Progenitor cell of endocrine pancreas (in vitro differentiated cells): Measurements from ENCODE around the gene COX6B1. TPM values are rescaled to one million over a fixed set of nuclear protein-coding genes. Genes with fewer than 3 reads are reported as not detected.

Source experiments
- DNase-seq: peaks from one replicate; pipeline ENCODE4 v3.0.0; 2021; ENCODE audit warnings: low spot score; ENCODE audit not compliant: unreplicated experiment
- H3K27ac Mint-ChIP-seq: 2 replicates; pipeline ENCODE4 v1.8.0; 2021; ENCODE audit warnings: mild to moderate bottlenecking, moderate library complexity, mixed read lengths
- H3K27me3 Mint-ChIP-seq: 2 replicates; pipeline ENCODE4 v1.8.0; 2021; ENCODE audit warnings: mixed read lengths
- H3K36me3 Mint-ChIP-seq: 2 replicates; pipeline ENCODE4 v1.8.0; 2022; ENCODE audit warnings: mixed read lengths; ENCODE audit not compliant: insufficient read depth
- H3K4me1 Mint-ChIP-seq: 2 replicates; pipeline ENCODE4 v1.8.0; 2021; ENCODE audit warnings: low read depth, mixed read lengths
- H3K4me3 Mint-ChIP-seq: 2 replicates; pipeline ENCODE4 v1.8.0; 2021; ENCODE audit warnings: low read depth, mild to moderate bottlenecking, moderate library complexity, mixed read lengths
- H3K9me3 Mint-ChIP-seq: 2 replicates; pipeline ENCODE4 v1.8.0; 2021; ENCODE audit warnings: low read depth, mixed read lengths
- total RNA-seq: library from RNA; stranded (reverse); gene quantifications from 2 replicates; pipeline ENCODE4 v1.2.1, GENCODE V29; 2021
- TF ChIP-seq, protein P1 (sequence below): fragments of 200-600 bp; sonication (generic); IDR thresholded peaks from one replicate; pipeline ENCODE4 v1.5.0; 2021; ENCODE audit warnings: antibody characterized with exemption, mild to moderate bottlenecking; ENCODE audit not compliant: unreplicated experiment

The COX6B1 gene
- total RNA-seq, 1 donor from 2014 or later: 307 TPM

DNA sequence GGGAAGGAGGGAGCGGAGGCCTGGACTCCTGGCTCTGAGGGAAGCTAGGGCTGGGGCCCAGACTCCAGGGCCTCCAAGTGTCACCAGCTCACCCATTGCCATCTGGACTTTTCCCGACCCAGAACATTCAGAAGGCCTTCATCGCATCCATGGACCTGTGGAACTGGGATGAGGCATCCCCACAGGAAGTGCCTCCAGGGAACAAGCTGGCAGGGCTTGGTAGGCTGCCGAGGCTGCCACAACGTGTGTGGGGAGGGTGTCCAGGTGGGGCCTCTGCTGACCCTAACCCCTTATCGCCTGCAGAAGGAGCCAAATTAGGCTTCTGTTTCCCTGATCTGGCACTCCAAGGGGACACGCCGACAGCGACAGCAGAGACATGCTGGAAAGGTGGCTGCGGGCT lies 5.8 kb upstream of the COX6B1 start:
- Mint-ChIP-seq H3K4me3 (peak overlapping the region; percentile 53), H3K27me3 (peaks cover 8% of the 10 kb centered on the region), H3K9me3 (no peaks in the 10 kb centered on the region), H3K27ac (no peak overlapping the region), H3K4me1 (peaks cover 7% of the 10 kb centered on the region), H3K36me3 (peaks cover 2% of the 10 kb centered on the region)
- TF ChIP-seq, protein P1, sequence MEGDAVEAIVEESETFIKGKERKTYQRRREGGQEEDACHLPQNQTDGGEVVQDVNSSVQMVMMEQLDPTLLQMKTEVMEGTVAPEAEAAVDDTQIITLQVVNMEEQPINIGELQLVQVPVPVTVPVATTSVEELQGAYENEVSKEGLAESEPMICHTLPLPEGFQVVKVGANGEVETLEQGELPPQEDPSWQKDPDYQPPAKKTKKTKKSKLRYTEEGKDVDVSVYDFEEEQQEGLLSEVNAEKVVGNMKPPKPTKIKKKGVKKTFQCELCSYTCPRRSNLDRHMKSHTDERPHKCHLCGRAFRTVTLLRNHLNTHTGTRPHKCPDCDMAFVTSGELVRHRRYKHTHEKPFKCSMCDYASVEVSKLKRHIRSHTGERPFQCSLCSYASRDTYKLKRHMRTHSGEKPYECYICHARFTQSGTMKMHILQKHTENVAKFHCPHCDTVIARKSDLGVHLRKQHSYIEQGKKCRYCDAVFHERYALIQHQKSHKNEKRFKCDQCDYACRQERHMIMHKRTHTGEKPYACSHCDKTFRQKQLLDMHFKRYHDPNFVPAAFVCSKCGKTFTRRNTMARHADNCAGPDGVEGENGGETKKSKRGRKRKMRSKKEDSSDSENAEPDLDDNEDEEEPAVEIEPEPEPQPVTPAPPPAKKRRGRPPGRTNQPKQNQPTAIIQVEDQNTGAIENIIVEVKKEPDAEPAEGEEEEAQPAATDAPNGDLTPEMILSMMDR: no peak
- DNase-seq: no peak

DNA sequence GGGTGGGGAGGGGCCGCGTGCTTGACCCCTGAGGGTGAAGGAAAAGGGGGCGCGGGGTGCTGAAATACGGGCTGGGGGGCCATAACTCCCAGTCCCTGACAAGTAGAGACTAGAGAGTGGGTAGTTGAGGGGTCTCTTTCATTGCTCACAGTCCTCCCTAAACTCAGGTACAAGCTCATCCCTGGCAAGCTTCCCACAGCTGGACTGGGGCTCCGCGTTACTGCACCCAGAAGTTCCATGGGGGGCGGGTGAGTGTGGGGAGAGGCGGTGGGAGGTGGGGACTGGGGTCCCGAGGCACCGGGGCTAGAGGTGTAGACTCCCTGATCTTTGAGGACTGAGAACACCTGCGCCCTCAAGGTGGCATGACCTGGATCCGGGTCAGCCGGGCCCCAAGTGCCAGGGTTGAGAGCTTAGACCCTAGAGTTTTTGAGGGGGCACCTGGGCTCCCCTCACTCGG lies 5.3 kb upstream of the COX6B1 start:
- Mint-ChIP-seq H3K36me3 (peaks cover 2% of the 10 kb centered on the region), H3K4me3 (peak overlapping the region; percentile 79), H3K27me3 (peaks cover 8% of the 10 kb centered on the region), H3K9me3 (no peaks in the 10 kb centered on the region), H3K27ac (no peak overlapping the region), H3K4me1 (peaks cover 7% of the 10 kb centered on the region)
- DNase-seq: no peak
- TF ChIP-seq, protein P1: no peak

DNA sequence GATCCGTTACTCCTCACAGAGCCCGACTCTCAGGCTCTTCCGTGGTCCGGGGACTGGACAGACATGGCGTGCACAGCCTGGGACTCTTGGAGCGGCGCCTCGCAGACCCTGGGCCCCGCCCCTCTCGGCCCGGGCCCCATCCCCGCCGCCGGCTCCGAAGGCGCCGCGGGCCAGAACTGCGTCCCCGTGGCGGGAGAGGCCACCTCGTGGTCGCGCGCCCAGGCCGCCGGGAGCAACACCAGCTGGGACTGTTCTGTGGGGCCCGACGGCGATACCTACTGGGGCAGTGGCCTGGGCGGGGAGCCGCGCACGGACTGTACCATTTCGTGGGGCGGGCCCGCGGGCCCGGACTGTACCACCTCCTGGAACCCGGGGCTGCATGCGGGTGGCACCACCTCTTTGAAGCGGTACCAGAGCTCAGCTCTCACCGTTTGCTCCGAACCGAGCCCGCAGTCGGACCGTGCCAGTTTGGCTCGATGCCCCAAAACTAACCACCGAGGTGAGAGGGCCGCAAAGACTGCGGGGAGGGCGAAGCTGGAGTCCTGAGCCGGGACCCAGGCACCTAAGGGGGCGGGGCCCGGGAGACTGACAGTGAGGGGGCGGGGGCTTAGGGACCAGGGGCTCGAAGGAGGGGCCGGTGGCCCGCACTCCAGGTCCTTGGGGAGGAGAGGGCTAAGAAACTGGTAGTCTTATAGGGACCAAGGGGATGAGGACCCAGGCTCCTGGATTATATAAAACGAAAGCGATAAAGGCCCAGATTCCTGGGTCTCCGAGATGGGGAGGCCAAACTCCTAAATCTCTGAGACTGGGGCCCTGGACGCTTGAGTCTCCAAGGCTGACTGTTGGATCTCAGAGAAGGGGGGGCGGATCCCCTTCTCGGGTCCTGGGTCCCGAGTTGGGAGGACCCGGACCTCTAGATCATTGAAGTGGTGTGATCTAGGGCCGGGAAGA lies 4.6 kb upstream of the COX6B1 start:
- no peaks in the 10 kb centered on the region for H3K9me3 Mint-ChIP-seq
- peaks cover 8% of the 10 kb centered on the region for H3K27me3 Mint-ChIP-seq
- peak overlapping the region; percentile 79 for H3K4me3 Mint-ChIP-seq
- TF ChIP-seq, protein P1: peak; percentile 24
- peak overlapping the region; percentile 89 for H3K27ac Mint-ChIP-seq
- peaks cover 9% of the 10 kb centered on the region for H3K4me1 Mint-ChIP-seq
- no peaks in the 10 kb centered on the region for H3K36me3 Mint-ChIP-seq
- peak; percentile 69 for DNase-seq

DNA sequence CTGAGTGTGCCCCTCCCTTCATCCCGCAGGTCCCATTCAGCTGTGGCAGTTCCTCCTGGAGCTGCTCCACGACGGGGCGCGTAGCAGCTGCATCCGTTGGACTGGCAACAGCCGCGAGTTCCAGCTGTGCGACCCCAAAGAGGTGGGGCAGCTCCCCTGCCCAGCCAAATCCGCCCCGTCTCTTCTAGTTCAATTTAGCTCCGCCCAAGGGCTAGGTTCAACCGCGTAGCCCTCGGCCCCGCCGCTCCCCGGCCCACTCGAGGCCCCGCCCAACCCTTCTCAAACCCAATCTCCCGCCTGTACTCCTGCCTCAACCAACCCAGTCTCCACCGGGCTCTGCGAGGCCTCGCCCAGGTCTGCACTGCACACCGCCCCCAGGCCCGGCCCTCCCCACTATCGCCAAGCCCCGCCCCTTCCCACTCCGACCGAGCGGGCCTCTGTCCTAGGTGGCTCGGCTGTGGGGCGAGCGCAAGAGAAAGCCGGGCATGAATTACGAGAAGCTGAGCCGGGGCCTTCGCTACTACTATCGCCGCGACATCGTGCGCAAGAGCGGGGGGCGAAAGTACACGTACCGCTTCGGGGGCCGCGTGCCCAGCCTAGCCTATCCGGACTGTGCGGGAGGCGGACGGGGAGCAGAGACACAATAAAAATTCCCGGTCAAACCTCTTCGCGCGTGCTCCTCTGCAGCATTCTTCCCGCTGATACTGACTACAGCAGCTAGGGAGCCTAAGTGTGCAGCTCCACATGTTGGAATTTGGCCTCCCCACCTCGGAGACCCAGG lies 3.7 kb upstream of the COX6B1 start:
- peaks cover 8% of the 10 kb centered on the region for H3K27me3 Mint-ChIP-seq
- H3K4me1 Mint-ChIP-seq: peaks cover 14% of the 10 kb centered on the region
- H3K36me3 Mint-ChIP-seq: no peaks in the 10 kb centered on the region
- TF ChIP-seq, protein P1: no peak
- no peaks in the 10 kb centered on the region for H3K9me3 Mint-ChIP-seq
- peak overlapping the region; percentile 79 for H3K4me3 Mint-ChIP-seq
- DNase-seq: peak; percentile 68
- peak overlapping the region; percentile 92 for H3K27ac Mint-ChIP-seq
